ENCODE data around the gene RRAGB.
A peak's percentile ranks its signal among the peaks of the same experiment; 100 is the strongest.
"Not testable (repeated sequence)": the region's sequence is repeated elsewhere in the genome, so short reads cannot be mapped to it uniquely, and the experiment has no call there.

The RRAGB gene

GRCh38 chrX:55774419-55774818 is 56.9 kb downstream of the RRAGB start:
- DNase-seq (ENCODE audit: low read depth): not testable (repeated sequence)

GRCh38 chrX:55777596-55777995 is 60.0 kb downstream of the RRAGB start:
- DNase-seq (ENCODE audit: low read depth): no peak

GRCh38 chrX:55778322-55778721 is 60.8 kb downstream of the RRAGB start:
- DNase-seq (ENCODE audit: low read depth): peak; percentile 4

GRCh38 chrX:55783723-55784122 is 66.2 kb downstream of the RRAGB start:
- DNase-seq (ENCODE audit: low read depth): no peak

GRCh38 chrX:55787063-55787462 is 69.5 kb downstream of the RRAGB start:
- no peak for DNase-seq (ENCODE audit: low read depth)

- no peak for DNase-seq (ENCODE audit: low read depth)
Measured at GRCh38 chrX:55787727-55788126, 70.2 kb downstream of the RRAGB start.

GRCh38 chrX:55794405-55794804 is 76.9 kb downstream of the RRAGB start:
- no peak for DNase-seq (ENCODE audit: low read depth)

GRCh38 chrX:55796496-55796895 is 78.9 kb downstream of the RRAGB start:
- DNase-seq (ENCODE audit: low read depth): no peak

- DNase-seq (ENCODE audit: low read depth): no peak
Measured at GRCh38 chrX:55801811-55802210, 84.3 kb downstream of the RRAGB start.

Data from GM04503 (cell line).